Astrocyte (in vitro differentiated cells and primary cell): ENCODE measurements around the gene CRAT. TPM values are rescaled to one million over a fixed set of nuclear protein-coding genes. Genes with fewer than 3 reads are reported as not detected.
A peak's percentile ranks its signal among the peaks of the same experiment; 100 is the strongest.
"Not testable (repeated sequence)": the region's sequence is repeated elsewhere in the genome, so short reads cannot be mapped to it uniquely, and the experiment has no call there.

Experiments
- DNase-seq: peaks from one replicate; pipeline ENCODE4 v3.0.0-alpha.2; 2010; ENCODE audit warnings: low read depth
- FAIRE-seq: peaks from 2 replicates; lab custom pipeline; 2011; peaks lifted over from hg19 to GRCh38; lab: Jason Lieb, UNC
- H2AFZ ChIP-seq: 2 replicates; pipeline ENCODE4 v1.6.0; 2012; ENCODE audit warnings: low read depth, low read length, inconsistent platforms
- H3K27ac ChIP-seq: 2 replicates; pipeline ENCODE4 v1.5.1; 2011; ENCODE audit warnings: low read depth, low read length, inconsistent platforms
- H3K27me3 ChIP-seq: 2 replicates; pipeline ENCODE4 v1.6.0; 2011; ENCODE audit warnings: low read length, inconsistent platforms; ENCODE audit not compliant: insufficient read depth
- H3K36me3 ChIP-seq: 2 replicates; pipeline ENCODE4 v1.5.1; 2011; ENCODE audit warnings: low read length, inconsistent platforms; ENCODE audit not compliant: insufficient read depth
- H3K4me1 ChIP-seq: 2 replicates; pipeline ENCODE4 v1.5.1; 2011; ENCODE audit warnings: low read length, inconsistent platforms; ENCODE audit not compliant: insufficient read depth
- H3K4me2 ChIP-seq: 2 replicates; pipeline ENCODE4 v1.6.0; 2012; ENCODE audit warnings: low read length, inconsistent platforms
- H3K4me3 ChIP-seq: 2 replicates; pipeline ENCODE4 v1.5.1; 2011; ENCODE audit warnings: low read depth, mild to moderate bottlenecking, low read length, inconsistent platforms; ENCODE audit not compliant: insufficient read depth
- H3K79me2 ChIP-seq: 2 replicates; pipeline ENCODE4 v1.6.0; 2012; ENCODE audit warnings: mild to moderate bottlenecking, low read length, inconsistent platforms; ENCODE audit not compliant: insufficient read depth
- H3K9ac ChIP-seq: 2 replicates; pipeline ENCODE4 v1.6.0; 2012; ENCODE audit warnings: mild to moderate bottlenecking, low read length, inconsistent platforms
- H3K9me3 ChIP-seq: 2 replicates; pipeline ENCODE4 v1.5.1; 2012; ENCODE audit warnings: low read depth, mild to moderate bottlenecking, low read length, inconsistent platforms; ENCODE audit not compliant: insufficient read depth
- H4K20me1 ChIP-seq: 2 replicates; pipeline ENCODE4 v1.6.0; 2012; ENCODE audit warnings: low read length, inconsistent platforms; ENCODE audit not compliant: insufficient read depth
- H3K27ac Mint-ChIP-seq: one replicate; pipeline ENCODE4 v1.8.0; 2021; ENCODE audit warnings: mild to moderate bottlenecking, mixed read lengths; ENCODE audit not compliant: unreplicated experiment
- H3K27me3 Mint-ChIP-seq: one replicate; pipeline ENCODE4 v1.8.0; 2021; ENCODE audit warnings: low read depth, mixed read lengths; ENCODE audit not compliant: unreplicated experiment
- H3K36me3 Mint-ChIP-seq: one replicate; pipeline ENCODE4 v1.8.0; 2021; ENCODE audit warnings: low read depth, mixed read lengths; ENCODE audit not compliant: unreplicated experiment
- H3K4me1 Mint-ChIP-seq: one replicate; pipeline ENCODE4 v1.8.0; 2021; ENCODE audit warnings: low read depth, mixed read lengths; ENCODE audit not compliant: unreplicated experiment
- H3K4me3 Mint-ChIP-seq: one replicate; pipeline ENCODE4 v1.8.0; 2021; ENCODE audit warnings: mild to moderate bottlenecking, moderate library complexity, mixed read lengths; ENCODE audit not compliant: unreplicated experiment
- H3K9me3 Mint-ChIP-seq: one replicate; pipeline ENCODE4 v1.8.0; 2021; ENCODE audit warnings: mild to moderate bottlenecking, mixed read lengths; ENCODE audit not compliant: unreplicated experiment
- EZH2 ChIP-seq: IDR thresholded peaks from 2 replicates; pipeline ENCODE4 v1.6.1; 2012; ENCODE audit warnings: mild to moderate bottlenecking, low read length, inconsistent platforms; ENCODE audit not compliant: insufficient read depth
- total RNA-seq: library from RNA; stranded (reverse); gene quantifications from 2 replicates; pipeline ENCODE4 v1.2.1, GENCODE V29; 2021
- TF ChIP-seq, protein P1 (sequence below): IDR thresholded peaks from 2 replicates; pipeline ENCODE4 v1.5.1; 2011; ENCODE audit warnings: low read depth, mild to moderate bottlenecking, inconsistent platforms, low read length, moderate library complexity; ENCODE audit not compliant: insufficient read depth

Gene CRAT
- total RNA-seq, 1 donor from 2014 or later = 21.2 TPM

DNA sequence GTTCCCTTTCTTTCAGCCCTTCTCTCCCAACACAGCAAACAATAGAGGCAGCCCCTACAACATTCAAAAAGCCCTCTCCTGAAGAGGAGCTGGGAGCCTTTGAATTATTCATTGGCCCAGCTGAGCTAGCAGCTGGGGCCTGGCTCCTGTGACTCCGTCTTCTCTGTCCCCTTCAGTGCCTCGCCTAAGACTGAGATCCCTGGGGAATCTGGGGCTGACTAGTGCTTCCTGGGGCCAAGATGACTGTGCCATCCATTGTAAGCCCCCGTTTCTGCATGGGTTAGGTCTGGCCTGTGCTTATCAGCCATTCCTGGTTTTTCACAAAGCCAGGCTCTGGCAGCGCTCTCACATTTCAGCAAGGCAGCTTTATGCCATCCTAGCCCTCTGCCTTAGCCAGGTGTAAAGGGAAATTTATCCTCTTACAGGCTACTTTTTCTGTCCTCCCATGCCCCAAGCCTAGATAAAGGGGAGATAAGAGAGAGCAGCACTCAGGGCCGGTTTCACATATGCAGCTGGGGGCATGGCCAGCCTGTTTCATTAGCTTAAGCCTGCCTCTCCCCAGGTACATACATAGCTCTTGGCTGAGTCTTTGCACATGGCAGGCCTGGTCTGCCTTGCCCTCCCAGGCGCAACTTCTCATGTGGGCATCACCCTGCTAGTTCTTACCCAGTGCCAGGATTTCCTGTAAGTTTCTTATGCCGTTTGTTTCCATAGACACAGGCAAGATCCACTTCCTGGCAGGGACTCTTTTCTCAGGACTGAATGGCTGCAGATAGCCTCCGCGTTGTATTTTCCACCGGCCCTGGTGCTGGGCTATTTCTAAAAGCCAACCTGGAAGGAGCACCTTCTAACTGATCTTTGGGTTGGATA is 16.4 kb upstream of the CRAT start:
- H3K9me3 ChIP-seq = no peaks in the 10 kb centered on the region
- no peaks in the 10 kb centered on the region for H3K27me3 ChIP-seq
- no peak for DNase-seq
- H3K4me2 ChIP-seq = peak overlapping the region; percentile 3
- peaks cover 32% of the 10 kb centered on the region for H4K20me1 ChIP-seq
- peaks cover 5% of the 10 kb centered on the region for H3K79me2 ChIP-seq
- Mint-ChIP-seq H3K27ac (no peak overlapping the region), H3K36me3 (peaks cover 15% of the 10 kb centered on the region), H3K27me3 (no peaks in the 10 kb centered on the region), H3K9me3 (no peaks in the 10 kb centered on the region), H3K4me1 (peaks cover 2% of the 10 kb centered on the region), H3K4me3 (no peak overlapping the region)
- peak overlapping the region; percentile 5 for H2AFZ ChIP-seq
- peaks cover 2% of the 10 kb centered on the region for H3K36me3 ChIP-seq
- FAIRE-seq = no peak
- no peak overlapping the region for H3K4me3 ChIP-seq
- peaks cover 15% of the 10 kb centered on the region for H3K4me1 ChIP-seq
- no peak for TF ChIP-seq EZH2
- H3K27ac ChIP-seq = no peak overlapping the region
- no peak overlapping the region for H3K9ac ChIP-seq

DNA sequence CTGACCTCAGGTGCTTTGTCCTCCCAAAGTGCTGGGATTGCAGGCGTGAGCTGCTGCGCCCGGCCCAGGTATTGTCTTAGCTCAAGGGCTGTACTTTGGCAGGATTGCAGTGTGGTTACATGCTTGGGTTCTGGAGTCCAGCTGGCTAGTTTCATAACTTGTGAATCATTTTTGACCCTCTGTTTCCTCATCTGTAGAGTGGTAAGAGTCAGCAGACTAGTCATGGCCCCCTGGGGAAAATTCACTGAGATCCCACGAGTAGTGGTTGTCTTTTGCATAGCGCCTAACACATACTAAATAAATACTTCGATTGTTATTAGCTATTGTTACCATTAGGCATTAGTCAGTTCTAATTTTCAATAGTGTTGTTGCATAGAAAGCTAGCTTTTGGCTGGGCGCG is 14.9 kb upstream of the CRAT start:
- H3K9me3 Mint-ChIP-seq = no peaks in the 10 kb centered on the region
- peak overlapping the region; percentile 0 for H3K4me2 ChIP-seq
- no peaks in the 10 kb centered on the region for H3K9me3 ChIP-seq
- no peak overlapping the region for H3K4me3 Mint-ChIP-seq
- no peaks in the 10 kb centered on the region for H3K27me3 Mint-ChIP-seq
- H3K27ac ChIP-seq = peak overlapping the region; percentile 59
- peaks cover 25% of the 10 kb centered on the region for H3K36me3 Mint-ChIP-seq
- H4K20me1 ChIP-seq = peaks cover 47% of the 10 kb centered on the region
- H3K4me1 ChIP-seq = peaks cover 15% of the 10 kb centered on the region
- DNase-seq (peak; percentile 87), FAIRE-seq (peak; percentile 56)
- H3K4me1 Mint-ChIP-seq = no peaks in the 10 kb centered on the region
- H3K4me3 ChIP-seq = no peak overlapping the region
- peaks cover 2% of the 10 kb centered on the region for H3K36me3 ChIP-seq
- TF ChIP-seq, protein P1, sequence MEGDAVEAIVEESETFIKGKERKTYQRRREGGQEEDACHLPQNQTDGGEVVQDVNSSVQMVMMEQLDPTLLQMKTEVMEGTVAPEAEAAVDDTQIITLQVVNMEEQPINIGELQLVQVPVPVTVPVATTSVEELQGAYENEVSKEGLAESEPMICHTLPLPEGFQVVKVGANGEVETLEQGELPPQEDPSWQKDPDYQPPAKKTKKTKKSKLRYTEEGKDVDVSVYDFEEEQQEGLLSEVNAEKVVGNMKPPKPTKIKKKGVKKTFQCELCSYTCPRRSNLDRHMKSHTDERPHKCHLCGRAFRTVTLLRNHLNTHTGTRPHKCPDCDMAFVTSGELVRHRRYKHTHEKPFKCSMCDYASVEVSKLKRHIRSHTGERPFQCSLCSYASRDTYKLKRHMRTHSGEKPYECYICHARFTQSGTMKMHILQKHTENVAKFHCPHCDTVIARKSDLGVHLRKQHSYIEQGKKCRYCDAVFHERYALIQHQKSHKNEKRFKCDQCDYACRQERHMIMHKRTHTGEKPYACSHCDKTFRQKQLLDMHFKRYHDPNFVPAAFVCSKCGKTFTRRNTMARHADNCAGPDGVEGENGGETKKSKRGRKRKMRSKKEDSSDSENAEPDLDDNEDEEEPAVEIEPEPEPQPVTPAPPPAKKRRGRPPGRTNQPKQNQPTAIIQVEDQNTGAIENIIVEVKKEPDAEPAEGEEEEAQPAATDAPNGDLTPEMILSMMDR = no peak
- H2AFZ ChIP-seq = no peak overlapping the region
- H3K9ac ChIP-seq = no peak overlapping the region
- H3K27ac Mint-ChIP-seq = no peak overlapping the region
- no peaks in the 10 kb centered on the region for H3K27me3 ChIP-seq
- peaks cover 7% of the 10 kb centered on the region for H3K79me2 ChIP-seq

DNA sequence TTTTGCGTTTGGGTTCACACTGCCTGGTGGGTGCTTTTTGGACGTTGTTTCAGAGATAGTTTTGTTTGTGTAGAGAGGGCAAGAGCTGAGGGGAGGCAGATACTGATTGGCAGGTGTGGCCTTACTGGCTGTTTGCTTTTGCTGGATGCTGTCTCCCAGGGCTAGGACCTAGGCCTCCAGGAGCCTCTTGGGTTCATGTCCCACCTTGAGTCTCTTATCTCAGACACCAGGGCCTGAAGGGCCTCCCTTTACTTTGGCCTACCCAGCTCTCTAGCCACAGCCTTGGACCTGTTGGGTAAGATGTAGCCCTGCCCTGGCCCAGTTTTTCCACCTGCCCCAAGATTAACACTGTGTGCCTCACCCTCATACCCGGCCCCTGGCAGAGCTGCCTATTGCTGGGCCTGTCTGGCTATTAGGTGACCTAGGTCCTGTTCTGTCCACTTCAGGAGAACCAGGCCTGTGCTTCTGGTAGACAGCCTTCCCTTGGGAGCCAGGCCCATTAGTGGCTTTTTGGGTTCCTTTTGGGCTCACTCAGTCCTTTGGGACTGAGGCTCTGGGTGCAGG is 14.0 kb upstream of the CRAT start:
- Mint-ChIP-seq H3K9me3 (no peaks in the 10 kb centered on the region), H3K4me1 (no peaks in the 10 kb centered on the region), H3K27me3 (no peaks in the 10 kb centered on the region), H3K27ac (no peak overlapping the region), H3K4me3 (no peak overlapping the region), H3K36me3 (peaks cover 24% of the 10 kb centered on the region)
- H2AFZ ChIP-seq = no peak overlapping the region
- no peaks in the 10 kb centered on the region for H3K27me3 ChIP-seq
- H3K9ac ChIP-seq = no peak overlapping the region
- peaks cover 15% of the 10 kb centered on the region for H3K4me1 ChIP-seq
- FAIRE-seq = no peak
- H4K20me1 ChIP-seq = peaks cover 49% of the 10 kb centered on the region
- no peak for DNase-seq
- no peaks in the 10 kb centered on the region for H3K9me3 ChIP-seq
- no peak overlapping the region for H3K4me2 ChIP-seq
- H3K79me2 ChIP-seq = peaks cover 9% of the 10 kb centered on the region
- TF ChIP-seq EZH2 = no peak
- TF ChIP-seq, protein P1 = no peak
- no peak overlapping the region for H3K4me3 ChIP-seq
- H3K36me3 ChIP-seq = peaks cover 2% of the 10 kb centered on the region
- H3K27ac ChIP-seq = no peak overlapping the region

DNA sequence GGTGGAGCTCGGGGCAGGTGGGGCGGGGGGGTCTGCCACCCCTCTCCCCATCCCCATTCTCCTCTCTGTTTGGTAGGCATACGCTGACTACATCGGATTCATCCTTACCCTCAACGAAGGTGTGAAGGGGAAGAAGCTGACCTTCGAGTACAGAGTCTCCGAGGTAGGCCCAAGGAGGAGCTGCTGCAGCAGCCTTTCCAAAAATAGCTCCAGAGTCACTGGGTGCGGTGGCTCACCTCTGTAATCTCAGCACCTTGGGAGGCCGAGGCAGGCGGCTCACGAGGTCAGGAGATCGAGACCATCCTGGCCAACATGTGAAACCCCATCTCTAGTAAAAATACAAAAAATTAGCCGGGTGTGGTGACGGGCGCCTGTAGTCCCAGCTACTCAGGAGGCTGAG is 12.4 kb upstream of the CRAT start:
- Histone ChIP-seq H3K79me2 (peaks cover 15% of the 10 kb centered on the region), H3K4me1 (peaks cover 15% of the 10 kb centered on the region), H4K20me1 (peaks cover 55% of the 10 kb centered on the region)
- peaks cover 19% of the 10 kb centered on the region for H3K36me3 Mint-ChIP-seq
- not testable (repeated sequence) for H3K9ac ChIP-seq, H3K4me2 ChIP-seq, H3K4me3 Mint-ChIP-seq, H3K36me3 ChIP-seq, DNase-seq, H3K4me3 ChIP-seq, H3K27me3 Mint-ChIP-seq, H3K4me1 Mint-ChIP-seq, H3K27ac ChIP-seq, FAIRE-seq, H3K9me3 ChIP-seq, H2AFZ ChIP-seq, H3K9me3 Mint-ChIP-seq, H3K27ac Mint-ChIP-seq, H3K27me3 ChIP-seq
